SK-N-SH (cell line): Measurements from ENCODE around the gene IRAK4. TPM values are rescaled to one million over a fixed set of nuclear protein-coding genes. Genes with fewer than 3 reads are reported as not detected.

Source experiments
- CTCF ChIA-PET: fragments of 300-600, 350-600 bp; formaldehyde crosslinking; extraction: SDS; loops from one replicate; lab custom pipeline; 2021; lab: Yijun Ruan, JAX
- POLR2A ChIA-PET: fragments of 350-600 bp; sonication (Branson Sonifier 250); formaldehyde crosslinking; extraction: SDS; loops from one replicate; lab custom pipeline; 2020; ENCODE audit warnings: antibody characterized with exemption, inconsistent platforms; lab: Yijun Ruan, JAX
- DNase-seq: peaks from one replicate; pipeline ENCODE4 v3.0.0; 2012
- H2AFZ ChIP-seq: fragments of 200-600 bp; sonication (generic); 2 replicates; pipeline ENCODE4 v1.8.1; 2016; ENCODE audit warnings: antibody characterized with exemption, mild to moderate bottlenecking, low read depth
- H3F3A ChIP-seq: fragments of 200-600 bp; sonication (generic); replicated peaks from 2 replicates; pipeline ENCODE3; 2016; ENCODE audit warnings: antibody characterized with exemption, mild to moderate bottlenecking; ENCODE audit not compliant: insufficient read depth
- H3K27ac ChIP-seq, 2 experiments: fragments of 200-500 bp in 1 of 2; fragments of 200-600 bp in 1 of 2; sonication (Bioruptor generic) in 1 of 2; sonication (generic), shearing (Covaris generic) in 1 of 2; 2 replicates each; pipeline versions ENCODE4 v1.5.1 to v1.6.1; 2014 to 2016; ENCODE audit warnings: low read depth in 2 of 2, inconsistent platforms in 1 of 2, low read length in 1 of 2, mild to moderate bottlenecking in 1 of 2, mixed read lengths in 1 of 2
- H3K27me3 ChIP-seq: fragments of 200-600 bp; sonication (generic), shearing (Covaris generic); 2 replicates; pipeline ENCODE4 v1.6.1; 2016; ENCODE audit warnings: mixed run types; ENCODE audit not compliant: insufficient read depth
- H3K36me3 ChIP-seq, 2 experiments: fragments of 200-500 bp in 1 of 2; fragments of 200-600 bp in 1 of 2; sonication (Bioruptor generic) in 1 of 2; sonication (generic) in 1 of 2; replicated peaks in 1 of 2; 2 replicates each; pipeline versions ENCODE3 to v1.5.1; 2014 to 2016; ENCODE audit warnings: low read length in 1 of 2, mild to moderate bottlenecking in 1 of 2; ENCODE audit not compliant: insufficient read depth in 2 of 2, control insufficient read depth in 1 of 2
- H3K4me1 ChIP-seq, 2 experiments: fragments of 200-500 bp in 1 of 2; fragments of 200-600 bp in 1 of 2; sonication (Bioruptor generic) in 1 of 2; sonication (generic), shearing (Covaris generic) in 1 of 2; 2 replicates each; pipeline versions ENCODE4 v1.5.1 to v1.6.1; 2014 to 2016; ENCODE audit warnings: low read depth in 1 of 2, low read length in 1 of 2, mixed run types in 1 of 2; ENCODE audit not compliant: insufficient read depth in 2 of 2, control insufficient read depth in 1 of 2
- H3K4me2 ChIP-seq: fragments of 200-600 bp; sonication (generic), shearing (Covaris generic); 2 replicates; pipeline ENCODE4 v1.6.1; 2017; ENCODE audit warnings: mixed run types
- H3K4me3 ChIP-seq, 2 experiments: fragments of 200-500 bp in 1 of 2; fragments of 200-600 bp in 1 of 2; sonication (Bioruptor generic) in 1 of 2; sonication (generic), shearing (Covaris generic) in 1 of 2; 2 replicates each; pipeline versions ENCODE4 v1.5.1 to v1.8.1; 2014 to 2016; ENCODE audit warnings: low read depth in 2 of 2, inconsistent platforms in 1 of 2, low read length in 1 of 2, mild to moderate bottlenecking in 1 of 2, mixed read lengths in 1 of 2, moderate library complexity in 1 of 2
- H3K79me2 ChIP-seq: fragments of 200-600 bp; sonication (generic); 2 replicates; pipeline ENCODE4 v1.8.1; 2017; ENCODE audit warnings: mild to moderate bottlenecking; ENCODE audit not compliant: insufficient read depth
- H3K9ac ChIP-seq: fragments of 200-600 bp; sonication (generic); 2 replicates; pipeline ENCODE4 v1.6.1; 2017; ENCODE audit warnings: mixed run types
- H3K9me2 ChIP-seq: fragments of 200-600 bp; sonication (generic); 2 replicates; pipeline ENCODE4 v1.6.1; 2017; ENCODE audit warnings: mixed run types
- H3K9me3 ChIP-seq: fragments of 200-600 bp; sonication (generic); 2 replicates; pipeline ENCODE4 v1.6.1; 2017; ENCODE audit warnings: mixed run types, mild to moderate bottlenecking, moderate library complexity
- H4K20me1 ChIP-seq: fragments of 200-600 bp; sonication (generic); 2 replicates; pipeline ENCODE4 v1.6.1; 2017; ENCODE audit warnings: mild to moderate bottlenecking, mixed run types; ENCODE audit not compliant: insufficient read depth
- CHD2 ChIP-seq: fragments of 150-350 bp; IDR thresholded peaks from 2 replicates; pipeline ENCODE4 v1.6.1; 2018; ENCODE audit warnings: low read length; ENCODE audit not compliant: partially characterized antibody
- EZH2phosphoT487 ChIP-seq: fragments of 200-600 bp; sonication (generic); IDR thresholded peaks from 2 replicates; pipeline ENCODE4 v1.6.1; 2017; ENCODE audit warnings: low read depth, mixed run types, mild to moderate bottlenecking, antibody characterized with exemption, moderate library complexity, borderline replicate concordance
- FOXM1 ChIP-seq: IDR thresholded peaks from 2 replicates; pipeline ENCODE4 v1.4.0; 2012; ENCODE audit warnings: low read depth, mild to moderate bottlenecking
- GABPA ChIP-seq: IDR thresholded peaks from 2 replicates; pipeline ENCODE4 v1.4.0; 2012; ENCODE audit warnings: low read depth, mild to moderate bottlenecking
- JUND ChIP-seq: IDR thresholded peaks from 2 replicates; pipeline ENCODE4 v1.4.0; 2012
- RFX5 ChIP-seq: IDR thresholded peaks from 2 replicates; pipeline ENCODE4 v1.6.1; 2012; ENCODE audit warnings: mild to moderate bottlenecking, improper control_type of control experiment, low read length
- SMC3 ChIP-seq: IDR thresholded peaks from 2 replicates; pipeline ENCODE4 v1.6.1; 2012; ENCODE audit warnings: low read depth, low read length, improper control_type of control experiment
- USF1 ChIP-seq: IDR thresholded peaks from 2 replicates; pipeline ENCODE4 v1.4.0; 2012; ENCODE audit warnings: low read depth, borderline replicate concordance
- WGBS: methylation state at CpG from one replicate; pipeline ENCODE4 v1.1.6; 2017; ENCODE audit warnings: low lambda C conversion rate; 5-methylcytosine and 5-hydroxymethylcytosine counted together
- polyA plus RNA-seq, 3 experiments: library from polyadenylated mRNA; depleted of rRNA; stranded (reverse); fragments of >200 nt; gene quantifications; 2 replicates each; pipeline ENCODE4 v1.2.3, GENCODE V29; 2012
- TF ChIP-seq, protein P1 (sequence below): IDR thresholded peaks from 2 replicates; pipeline ENCODE4 v1.6.1; 2012; ENCODE audit warnings: mild to moderate bottlenecking, low read depth, low read length, moderate library complexity
- TF ChIP-seq, protein P2 (sequence below): IDR thresholded peaks from 2 replicates; pipeline ENCODE4; 2012
- TF ChIP-seq, protein P3 (sequence below): fragments of 150-350 bp; IDR thresholded peaks from 2 replicates; pipeline ENCODE4 v1.6.1; 2017; ENCODE audit warnings: antibody characterized with exemption, low read length, low read depth, borderline replicate concordance
- TF ChIP-seq, protein P4 (sequence below): fragments of 200-600 bp; sonication (generic); IDR thresholded peaks from 2 replicates; pipeline ENCODE4 v1.6.1; 2017; ENCODE audit warnings: antibody characterized with exemption, mild to moderate bottlenecking, moderate library complexity

Gene IRAK4
- polyA plus RNA-seq, 1 of the 3 experiments (the other 2 are of a cell fraction) = 5.1 TPM

DNA sequence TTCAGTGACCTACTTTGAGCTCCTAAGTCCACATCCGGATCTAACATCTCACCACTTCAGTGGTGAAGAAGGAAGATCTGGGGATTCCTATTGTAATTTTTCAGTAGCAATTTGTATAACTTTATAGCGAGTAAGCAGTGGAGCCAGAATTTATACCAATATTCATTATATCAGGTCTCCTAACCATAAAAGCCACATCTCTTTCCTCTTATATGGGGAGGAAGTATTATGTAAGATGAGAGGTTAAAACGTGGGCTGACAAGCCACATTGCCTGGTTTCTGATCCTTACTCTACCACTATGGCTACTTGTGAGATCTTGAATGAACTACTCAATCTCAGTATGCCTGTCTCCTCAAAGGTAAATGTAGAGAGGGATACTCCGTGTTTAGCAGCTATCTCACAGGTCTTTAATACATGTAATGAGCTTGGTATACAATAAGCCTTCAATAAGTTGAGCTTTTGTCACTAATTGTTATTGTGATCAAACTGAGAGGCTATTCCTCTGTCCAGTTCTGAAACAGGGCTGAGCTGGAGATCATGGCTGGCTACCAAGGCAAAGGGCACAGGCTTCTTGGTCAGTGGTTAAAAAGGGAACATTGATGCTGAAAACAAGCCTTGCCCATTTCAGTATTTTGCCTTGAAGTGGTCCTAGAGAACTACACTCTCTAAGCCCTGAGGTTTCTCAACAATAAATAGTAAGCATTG, 73.9 kb downstream of the IRAK4 start:
- WGBS = 73% methylated on average over 4 of the region's 4 CpGs
- H3K4me1 ChIP-seq = peaks cover 0 to 7% of the 10 kb centered on the region in 2 experiments; a peak in 2 of 4 replicates
- TF ChIP-seq, protein P1, sequence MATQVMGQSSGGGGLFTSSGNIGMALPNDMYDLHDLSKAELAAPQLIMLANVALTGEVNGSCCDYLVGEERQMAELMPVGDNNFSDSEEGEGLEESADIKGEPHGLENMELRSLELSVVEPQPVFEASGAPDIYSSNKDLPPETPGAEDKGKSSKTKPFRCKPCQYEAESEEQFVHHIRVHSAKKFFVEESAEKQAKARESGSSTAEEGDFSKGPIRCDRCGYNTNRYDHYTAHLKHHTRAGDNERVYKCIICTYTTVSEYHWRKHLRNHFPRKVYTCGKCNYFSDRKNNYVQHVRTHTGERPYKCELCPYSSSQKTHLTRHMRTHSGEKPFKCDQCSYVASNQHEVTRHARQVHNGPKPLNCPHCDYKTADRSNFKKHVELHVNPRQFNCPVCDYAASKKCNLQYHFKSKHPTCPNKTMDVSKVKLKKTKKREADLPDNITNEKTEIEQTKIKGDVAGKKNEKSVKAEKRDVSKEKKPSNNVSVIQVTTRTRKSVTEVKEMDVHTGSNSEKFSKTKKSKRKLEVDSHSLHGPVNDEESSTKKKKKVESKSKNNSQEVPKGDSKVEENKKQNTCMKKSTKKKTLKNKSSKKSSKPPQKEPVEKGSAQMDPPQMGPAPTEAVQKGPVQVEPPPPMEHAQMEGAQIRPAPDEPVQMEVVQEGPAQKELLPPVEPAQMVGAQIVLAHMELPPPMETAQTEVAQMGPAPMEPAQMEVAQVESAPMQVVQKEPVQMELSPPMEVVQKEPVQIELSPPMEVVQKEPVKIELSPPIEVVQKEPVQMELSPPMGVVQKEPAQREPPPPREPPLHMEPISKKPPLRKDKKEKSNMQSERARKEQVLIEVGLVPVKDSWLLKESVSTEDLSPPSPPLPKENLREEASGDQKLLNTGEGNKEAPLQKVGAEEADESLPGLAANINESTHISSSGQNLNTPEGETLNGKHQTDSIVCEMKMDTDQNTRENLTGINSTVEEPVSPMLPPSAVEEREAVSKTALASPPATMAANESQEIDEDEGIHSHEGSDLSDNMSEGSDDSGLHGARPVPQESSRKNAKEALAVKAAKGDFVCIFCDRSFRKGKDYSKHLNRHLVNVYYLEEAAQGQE = peak; percentile 46; the same call in 1 of the 2 replicates
- no peak for TF ChIP-seq RFX5

DNA sequence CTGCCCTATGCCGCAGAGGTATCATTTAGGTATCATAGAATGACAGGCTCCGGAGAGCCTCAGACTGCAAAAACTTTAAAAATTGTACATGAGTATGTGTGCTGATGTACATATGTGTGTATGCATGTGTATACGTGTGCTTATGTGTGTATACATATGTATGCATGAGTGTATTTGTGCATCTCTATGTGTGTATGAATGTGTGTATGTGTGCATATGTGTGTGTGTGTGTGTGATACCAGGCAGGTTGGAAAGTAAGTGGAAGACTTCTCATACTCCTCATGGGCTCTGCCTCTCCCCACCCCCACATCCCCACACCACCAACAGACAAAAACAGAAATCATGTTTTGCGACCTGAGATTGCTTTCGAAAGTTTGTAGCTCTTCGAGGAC, 76.5 kb downstream of the IRAK4 start:
- no peak for DNase-seq
- ChIA-PET POLR2A (interaction anchor here (2.2 kb wide), 1 partner anchor 29 kb away, joined by 16 read pairs; the partner anchor contains the start of gene TWF1), CTCF (interaction anchor here (0.9 to 2.8 kb wide), 4 partner anchors 30 to 76 kb away, joined by 4 to 7 read pairs (median 4); no protein-coding TSS in a partner anchor)
- peaks cover 0 to 9% of the 10 kb centered on the region in 2 experiments; a peak in 2 of 4 replicates for H3K4me1 ChIP-seq
- no peaks in the 10 kb centered on the region for H4K20me1 ChIP-seq
- TF ChIP-seq, protein P2, sequence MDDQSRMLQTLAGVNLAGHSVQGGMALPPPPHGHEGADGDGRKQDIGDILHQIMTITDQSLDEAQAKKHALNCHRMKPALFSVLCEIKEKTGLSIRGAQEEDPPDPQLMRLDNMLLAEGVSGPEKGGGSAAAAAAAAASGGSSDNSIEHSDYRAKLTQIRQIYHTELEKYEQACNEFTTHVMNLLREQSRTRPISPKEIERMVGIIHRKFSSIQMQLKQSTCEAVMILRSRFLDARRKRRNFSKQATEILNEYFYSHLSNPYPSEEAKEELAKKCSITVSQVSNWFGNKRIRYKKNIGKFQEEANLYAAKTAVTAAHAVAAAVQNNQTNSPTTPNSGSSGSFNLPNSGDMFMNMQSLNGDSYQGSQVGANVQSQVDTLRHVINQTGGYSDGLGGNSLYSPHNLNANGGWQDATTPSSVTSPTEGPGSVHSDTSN = no peak
- TF ChIP-seq USF1 (no peak), GABPA (no peak), RFX5 (no peak), CHD2 (no peak), JUND (no peak), EZH2phosphoT487 (no peak), FOXM1 (no peak), SMC3 (no peak)
- TF ChIP-seq, protein P3, sequence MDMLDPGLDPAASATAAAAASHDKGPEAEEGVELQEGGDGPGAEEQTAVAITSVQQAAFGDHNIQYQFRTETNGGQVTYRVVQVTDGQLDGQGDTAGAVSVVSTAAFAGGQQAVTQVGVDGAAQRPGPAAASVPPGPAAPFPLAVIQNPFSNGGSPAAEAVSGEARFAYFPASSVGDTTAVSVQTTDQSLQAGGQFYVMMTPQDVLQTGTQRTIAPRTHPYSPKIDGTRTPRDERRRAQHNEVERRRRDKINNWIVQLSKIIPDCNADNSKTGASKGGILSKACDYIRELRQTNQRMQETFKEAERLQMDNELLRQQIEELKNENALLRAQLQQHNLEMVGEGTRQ = no peak
- TF ChIP-seq, protein P4, sequence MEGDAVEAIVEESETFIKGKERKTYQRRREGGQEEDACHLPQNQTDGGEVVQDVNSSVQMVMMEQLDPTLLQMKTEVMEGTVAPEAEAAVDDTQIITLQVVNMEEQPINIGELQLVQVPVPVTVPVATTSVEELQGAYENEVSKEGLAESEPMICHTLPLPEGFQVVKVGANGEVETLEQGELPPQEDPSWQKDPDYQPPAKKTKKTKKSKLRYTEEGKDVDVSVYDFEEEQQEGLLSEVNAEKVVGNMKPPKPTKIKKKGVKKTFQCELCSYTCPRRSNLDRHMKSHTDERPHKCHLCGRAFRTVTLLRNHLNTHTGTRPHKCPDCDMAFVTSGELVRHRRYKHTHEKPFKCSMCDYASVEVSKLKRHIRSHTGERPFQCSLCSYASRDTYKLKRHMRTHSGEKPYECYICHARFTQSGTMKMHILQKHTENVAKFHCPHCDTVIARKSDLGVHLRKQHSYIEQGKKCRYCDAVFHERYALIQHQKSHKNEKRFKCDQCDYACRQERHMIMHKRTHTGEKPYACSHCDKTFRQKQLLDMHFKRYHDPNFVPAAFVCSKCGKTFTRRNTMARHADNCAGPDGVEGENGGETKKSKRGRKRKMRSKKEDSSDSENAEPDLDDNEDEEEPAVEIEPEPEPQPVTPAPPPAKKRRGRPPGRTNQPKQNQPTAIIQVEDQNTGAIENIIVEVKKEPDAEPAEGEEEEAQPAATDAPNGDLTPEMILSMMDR = no peak
- TF ChIP-seq, all 33 proteins: peak for 0
- Histone ChIP-seq H3K27me3 (no peaks in the 10 kb centered on the region), H3K9me3 (no peaks in the 10 kb centered on the region), H3K4me2 (peak overlapping the region; percentile 98), H3K9me2 (no peaks in the 10 kb centered on the region), H3K9ac (peak overlapping the region; percentile 78; the same call in 1 of the 2 replicates), H3K4me3 (peak overlapping the region; percentile 73 to 80), H3F3A (no peaks in the 10 kb centered on the region), H2AFZ (peak overlapping the region; percentile 95), H3K27ac (peak overlapping the region; percentile 65 to 84; a peak in 3 of 4 replicates), H3K79me2 (no peaks in the 10 kb centered on the region), H3K36me3 (no peaks in the 10 kb centered on the region)
- WGBS = 47% methylated on average over 6 of the region's 6 CpGs

More for the DNA sequence above, 73.9 kb downstream of the IRAK4 start:
- H3F3A ChIP-seq = no peaks in the 10 kb centered on the region
- no peaks in the 10 kb centered on the region for H4K20me1 ChIP-seq
- H3K9me2 ChIP-seq = no peaks in the 10 kb centered on the region
- no peak overlapping the region for H3K9ac ChIP-seq
- no peaks in the 10 kb centered on the region for H3K9me3 ChIP-seq
- no peak overlapping the region for H3K4me2 ChIP-seq
- H3K27ac ChIP-seq = no peak overlapping the region
- no peaks in the 10 kb centered on the region for H3K36me3 ChIP-seq
- no peak for DNase-seq
- no peaks in the 10 kb centered on the region for H3K79me2 ChIP-seq
- H2AFZ ChIP-seq = no peak overlapping the region
- ChIA-PET POLR2A (no interaction called here), CTCF (interaction anchor here (1.1 to 1.5 kb wide), 2 partner anchors 27 to 332 kb away, joined by 4 read pairs; partner anchors contain the start of gene TWF1)
- H3K4me3 ChIP-seq = no peak overlapping the region
- H3K27me3 ChIP-seq = no peaks in the 10 kb centered on the region
